Measurements from ENCODE around the gene RNASE13. TPM values are rescaled to one million over a fixed set of nuclear protein-coding genes. Genes with fewer than 3 reads are reported as not detected.

RNASE13 gene
- total and polyA plus RNA-seq, 2 of the 4 experiments (the other 2 are of a cell fraction): not detected

- Histone ChIP-seq H3K9me3 (ENCODE audit: control insufficient read depth, insufficient read depth, low read length) (no peaks in the 10 kb centered on the region), H2BK120ac (ENCODE audit: low read depth, low read length) (no peak overlapping the region), H2BK5ac (ENCODE audit: low read depth, low read length, poor library complexity, severe bottlenecking) (no peak overlapping the region), H4K20me1 (ENCODE audit: insufficient read depth, low read length) (no peaks in the 10 kb centered on the region), H3K18ac (ENCODE audit: low read depth, low read length) (no peak overlapping the region), H3K56ac (ENCODE audit: extremely low read depth, insufficient read depth, low read length) (no peak overlapping the region), H3K79me1 (ENCODE audit: low read depth in 1 of 2, low read length in 2 of 2) (no peaks in the 10 kb centered on the region), H3K36me3 (ENCODE audit: control insufficient read depth, insufficient read depth, low read length) (no peaks in the 10 kb centered on the region), H2AK9ac (replicated peaks; ENCODE audit: low read depth, low read length, poor library complexity) (no peak overlapping the region), H3K4me1 (ENCODE audit: control insufficient read depth, insufficient read depth, low read length) (peaks cover 4% of the 10 kb centered on the region; the same call in 1 of the 2 replicates), H3K27ac (ENCODE audit: insufficient read depth, low read length) (no peak overlapping the region), H2AFZ (replicated peaks; ENCODE audit: low read length, poor library complexity) (no peak overlapping the region), H3K14ac (replicated peaks; ENCODE audit: low read depth, low read length) (no peak overlapping the region), H2BK15ac (ENCODE audit: low read depth, low read length) (no peak overlapping the region), H3K4ac (ENCODE audit: low read depth, low read length) (no peak overlapping the region), H4K8ac (ENCODE audit: low read depth in 2 of 2, low read length in 2 of 2) (no peak overlapping the region), H3K9ac (ENCODE audit: low read depth, low read length) (no peak overlapping the region), H2BK20ac (ENCODE audit: low read depth, low read length) (no peak overlapping the region), H4K91ac (ENCODE audit: insufficient read depth, low read depth, low read length) (no peak overlapping the region), H2AK5ac (ENCODE audit: low read depth, low read length) (no peak overlapping the region), H3K9me1 (ENCODE audit: insufficient read depth, low read length) (peaks cover 3% of the 10 kb centered on the region; the same call in 1 of the 2 replicates), H4K5ac (ENCODE audit: low read depth, low read length) (no peak overlapping the region), H3K27me3 (ENCODE audit: control insufficient read depth, insufficient read depth, low read length) (peaks cover 4% of the 10 kb centered on the region), H3K23ac (ENCODE audit: low read depth, low read length) (no peak overlapping the region), H3K4me3 (ENCODE audit: insufficient read depth, low read depth, low read length) (no peak overlapping the region), H3K4me2 (ENCODE audit: low read depth, low read length) (no peak overlapping the region)
- BruUV-seq (replicated peaks): no TSS peak
- POLR2A ChIA-PET (ENCODE audit: unreplicated experiment): interaction anchor here (0.5 kb wide), 1 partner anchor 16 kb away, joined by 3 read pairs; the partner anchor contains the start of gene ARHGEF40
- ATAC-seq (ENCODE audit: low read depth) (no peak), DNase-seq (no peak)
- no peak for TF ChIP-seq ELK1 (IDR thresholded peaks at IDR 0.05; ENCODE audit: borderline replicate concordance, low read depth, low read length)
- intact Hi-C loops (cut with micrococcal nuclease) (no loop called here), in situ Hi-C loops (cut with MboI; ENCODE audit: low sequenced_read_pairs) (no loop called here), dilution Hi-C loops (cut with HindIII; ENCODE audit: low sequenced_read_pairs, unreplicated experiment) (no loop called here)
- WGBS, 2 experiments (ENCODE audit: extremely low coverage in 2 of 2, insufficient read length in 1 of 2): 97% methylated on average over 6 of the region's 20 CpGs; no CpG with 5 or more reads in 1 of the 2 experiments
- CTCF ChIA-PET: interaction anchor here (0.7 kb wide), 1 partner anchor 747 kb away, joined by 4 read pairs; no protein-coding TSS in a partner anchor
Measured at GRCh38 chr14:21053184-21054122, 18.8 kb upstream of the RNASE13 start.

Measured in IMR-90 (cell line).